HEK293 (cell line): ENCODE measurements around the gene DPYSL4.

Source experiments
- CTCF ChIA-PET: fragments of 350-600 bp; formaldehyde crosslinking; extraction: SDS; loops from one replicate; lab custom pipeline; 2021; ENCODE audit warnings: antibody characterized with exemption; lab: Yijun Ruan, JAX
- POLR2A ChIA-PET: fragments of 300-600 bp; formaldehyde crosslinking; extraction: SDS; loops from one replicate; lab custom pipeline; 2020; ENCODE audit warnings: antibody characterized with exemption, inconsistent platforms; lab: Yijun Ruan, JAX
- H3K27ac ChIP-seq: fragments of 200-500 bp; sonication (Bioruptor generic); 2 replicates; pipeline ENCODE4 v1.5.1; 2014; ENCODE audit warnings: low read depth, low read length, control low read depth, inconsistent platforms; ENCODE audit errors: extremely low read depth
- H3K36me3 ChIP-seq, 2 experiments: fragments of 200-500 bp in 1 of 2; sonication (Bioruptor generic) in 1 of 2; 1 replicate in 1 of 2; 2 replicates in 1 of 2; pipeline ENCODE4 v1.5.1; 2014 to 2017; ENCODE audit warnings: inconsistent platforms in 2 of 2, low read length in 2 of 2; ENCODE audit not compliant: control insufficient read depth in 2 of 2, insufficient read depth in 1 of 2
- H3K4me1 ChIP-seq: fragments of 200-500 bp; sonication (Bioruptor generic); 2 replicates; pipeline ENCODE4 v1.5.1; 2014; ENCODE audit warnings: mild to moderate bottlenecking, low read length, inconsistent platforms; ENCODE audit not compliant: control insufficient read depth, insufficient read depth
- H3K4me3 ChIP-seq: 2 replicates; pipeline ENCODE4 v1.5.1; 2011; ENCODE audit warnings: low read depth, mild to moderate bottlenecking, control low read depth, low read length, moderate library complexity
- H3K9me3 ChIP-seq: fragments of 200-500 bp; sonication (Bioruptor generic); 2 replicates; pipeline ENCODE4 v1.5.1; 2014; ENCODE audit warnings: low read depth, low read length, inconsistent platforms; ENCODE audit not compliant: control insufficient read depth, insufficient read depth
- BCL11A ChIP-seq: fragments of 450-650 bp; formaldehyde crosslinking; IDR thresholded peaks from 2 replicates; pipeline ENCODE4 v1.5.1; 2016; ENCODE audit warnings: low read depth, missing biosample characterization, missing genetic modification characterization
- BCL11B ChIP-seq: fragments of 450-650 bp; formaldehyde crosslinking; IDR thresholded peaks from 2 replicates; pipeline ENCODE4 v1.5.1; 2016; ENCODE audit warnings: low read depth, missing biosample characterization, missing genetic modification characterization
- HOXA7 ChIP-seq: sonication (generic); formaldehyde crosslinking; IDR thresholded peaks from 2 replicates; pipeline ENCODE4 v1.8.1; 2022; ENCODE audit warnings: missing genetic modification reagents, borderline replicate concordance
- KLF16 ChIP-seq: fragments of 450-650 bp; formaldehyde crosslinking; IDR thresholded peaks from 2 replicates; pipeline ENCODE4 v1.5.1; 2017; ENCODE audit warnings: missing biosample characterization, missing genetic modification characterization
- KLF8 ChIP-seq: fragments of 450-650 bp; formaldehyde crosslinking; IDR thresholded peaks from 2 replicates; pipeline ENCODE4 v1.5.1; 2016; ENCODE audit warnings: missing biosample characterization, missing genetic modification characterization
- ZBTB21 ChIP-seq: fragments of 450-650 bp; formaldehyde crosslinking; IDR thresholded peaks from 2 replicates; pipeline ENCODE4 v1.5.1; 2017; ENCODE audit warnings: missing biosample characterization, missing genetic modification characterization
- ZBTB44 ChIP-seq: fragments of 450-650 bp; IDR thresholded peaks from 2 replicates; pipeline ENCODE4 v1.5.1; 2018; ENCODE audit warnings: missing biosample characterization, mild to moderate bottlenecking, missing genetic modification characterization
- ZBTB7A ChIP-seq: fragments of 450-650 bp; formaldehyde crosslinking; IDR thresholded peaks from 2 replicates; pipeline ENCODE4 v1.5.1; 2016; ENCODE audit warnings: low read depth, missing biosample characterization, missing genetic modification characterization
- ZNF121 ChIP-seq: fragments of 450-650 bp; formaldehyde crosslinking; IDR thresholded peaks from 2 replicates; pipeline ENCODE4 v1.5.1; 2016; ENCODE audit warnings: missing biosample characterization, missing genetic modification characterization
- ZNF132 ChIP-seq: fragments of 450-650 bp; formaldehyde crosslinking; IDR thresholded peaks from 2 replicates; pipeline ENCODE4 v1.5.1; 2017; ENCODE audit warnings: missing biosample characterization, missing genetic modification characterization, borderline replicate concordance
- ZNF133 ChIP-seq: fragments of 450-650 bp; formaldehyde crosslinking; IDR thresholded peaks from 2 replicates; pipeline ENCODE4 v1.5.1; 2016; ENCODE audit warnings: missing biosample characterization, missing genetic modification characterization
- ZNF140 ChIP-seq: fragments of 450-650 bp; formaldehyde crosslinking; IDR thresholded peaks from 2 replicates; pipeline ENCODE4 v1.5.1; 2016; ENCODE audit warnings: missing biosample characterization, missing genetic modification characterization
- ZNF16 ChIP-seq: fragments of 450-650 bp; formaldehyde crosslinking; IDR thresholded peaks from 2 replicates; pipeline ENCODE4 v1.5.1; 2016; ENCODE audit warnings: low read depth, missing biosample characterization, missing genetic modification characterization
- ZNF174 ChIP-seq: fragments of 450-650 bp; formaldehyde crosslinking; IDR thresholded peaks from 2 replicates; pipeline ENCODE4 v1.5.0; 2017; ENCODE audit warnings: missing biosample characterization, mild to moderate bottlenecking, missing genetic modification characterization
- ZNF274 ChIP-seq, 2 experiments: fragments of 200-500 bp in 1 of 2; fragments of 450-650 bp in 1 of 2; sonication (Bioruptor generic) in 1 of 2; formaldehyde crosslinking in 1 of 2; IDR thresholded peaks; 2 replicates each; pipeline versions ENCODE4 v1.5.1 to v1.6.1; 2014 to 2016; ENCODE audit warnings: borderline replicate concordance in 1 of 2, inconsistent platforms in 1 of 2, low read length in 1 of 2, missing biosample characterization in 1 of 2, missing genetic modification characterization in 1 of 2
- ZNF280D ChIP-seq: fragments of 450-650 bp; formaldehyde crosslinking; IDR thresholded peaks from 2 replicates; pipeline ENCODE4 v1.5.1; 2016; ENCODE audit warnings: missing biosample characterization, missing genetic modification characterization
- ZNF292 ChIP-seq: fragments of 450-650 bp; formaldehyde crosslinking; IDR thresholded peaks from 2 replicates; pipeline ENCODE4 v1.5.1; 2016; ENCODE audit warnings: low read depth, missing biosample characterization, missing genetic modification characterization, borderline replicate concordance
- ZNF423 ChIP-seq: fragments of 450-650 bp; formaldehyde crosslinking; IDR thresholded peaks from 2 replicates; pipeline ENCODE4 v1.5.1; 2016; ENCODE audit warnings: missing biosample characterization, missing genetic modification characterization
- ZNF510 ChIP-seq: fragments of 450-650 bp; formaldehyde crosslinking; IDR thresholded peaks from 2 replicates; pipeline ENCODE4 v1.5.1; 2018; ENCODE audit warnings: mild to moderate bottlenecking, missing genetic modification characterization, missing biosample characterization; ENCODE audit not compliant: insufficient replicate concordance
- ZNF521 ChIP-seq: fragments of 450-650 bp; formaldehyde crosslinking; IDR thresholded peaks from 2 replicates; pipeline ENCODE4 v1.5.1; 2017; ENCODE audit warnings: missing biosample characterization, mild to moderate bottlenecking, missing genetic modification characterization
- ZNF544 ChIP-seq: fragments of 450-650 bp; formaldehyde crosslinking; IDR thresholded peaks from 2 replicates; pipeline ENCODE4 v1.5.0; 2017; ENCODE audit warnings: missing biosample characterization, missing genetic modification characterization
- ZNF561 ChIP-seq: fragments of 450-650 bp; IDR thresholded peaks from 2 replicates; pipeline ENCODE4 v1.5.1; 2018; ENCODE audit warnings: missing biosample characterization, missing genetic modification characterization, borderline replicate concordance
- ZNF600 ChIP-seq: fragments of 450-650 bp; formaldehyde crosslinking; IDR thresholded peaks from 2 replicates; pipeline ENCODE4 v1.5.1; 2016; ENCODE audit warnings: missing biosample characterization, missing genetic modification characterization
- ZNF768 ChIP-seq: fragments of 450-650 bp; formaldehyde crosslinking; IDR thresholded peaks from 2 replicates; pipeline ENCODE4 v1.5.1; 2018; ENCODE audit warnings: missing biosample characterization, mild to moderate bottlenecking, missing genetic modification characterization
- ZNF776 ChIP-seq: fragments of 450-650 bp; formaldehyde crosslinking; IDR thresholded peaks from 2 replicates; pipeline ENCODE4 v1.5.0; 2017; ENCODE audit warnings: missing biosample characterization, missing genetic modification characterization, borderline replicate concordance
- TF ChIP-seq, protein P1 (sequence below): fragments of 450-650 bp; formaldehyde crosslinking; IDR thresholded peaks from 2 replicates; pipeline ENCODE4 v1.5.1; 2016; ENCODE audit warnings: missing biosample characterization, missing genetic modification characterization
- TF ChIP-seq, protein P2 (sequence below): fragments of 450-650 bp; formaldehyde crosslinking; IDR thresholded peaks from 2 replicates; pipeline ENCODE4 v1.5.1; 2016; ENCODE audit warnings: missing biosample characterization, missing genetic modification characterization
- TF ChIP-seq, protein P3 (sequence below): fragments of 450-650 bp; formaldehyde crosslinking; IDR thresholded peaks from 2 replicates; pipeline ENCODE4 v1.5.1; 2016; ENCODE audit warnings: missing biosample characterization, missing genetic modification characterization

DPYSL4 gene

DNA sequence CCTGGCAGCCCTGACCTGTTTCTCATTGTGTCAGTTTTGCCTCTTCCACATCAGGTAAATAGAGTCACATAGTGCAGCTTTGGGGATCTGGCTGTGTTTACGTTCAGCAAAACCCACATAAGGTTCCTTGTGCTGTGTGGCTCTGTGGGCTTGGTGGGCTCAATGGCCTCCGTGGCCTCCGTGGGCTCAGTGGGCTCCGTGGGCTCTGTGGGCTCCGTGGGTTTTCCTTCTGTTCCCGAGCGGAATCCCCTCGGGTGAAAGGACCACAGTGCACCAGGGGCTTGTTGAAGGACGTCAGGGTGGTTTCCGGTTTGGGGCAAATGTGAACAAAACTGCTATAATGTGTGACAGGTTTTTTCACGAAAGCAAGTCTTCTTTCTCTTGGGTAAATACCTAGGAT is 12.5 kb upstream of the DPYSL4 start:
- CTCF ChIA-PET: no interaction called here
- no peak overlapping the region for H3K4me3 ChIP-seq
- H3K27ac ChIP-seq: no peak overlapping the region
- POLR2A ChIA-PET: no interaction called here
- H3K9me3 ChIP-seq: no peaks in the 10 kb centered on the region
- TF ChIP-seq ZBTB21 (tag by site-specific recombination): no peak
- TF ChIP-seq ZNF133: no peak
- TF ChIP-seq ZNF174 (tag by site-specific recombination): no peak
- no peak for TF ChIP-seq ZNF280D
- TF ChIP-seq ZNF768 (tag by site-specific recombination): no peak
- TF ChIP-seq ZNF776 (tag by site-specific recombination): no peak
- TF ChIP-seq HOXA7 (CRISPR knock-in tag): no peak
- TF ChIP-seq BCL11A (tag by site-specific recombination): no peak
- no peak for TF ChIP-seq ZNF274 (IDR thresholded peaks at IDR 0.05; ENCODE audit: low read length)
- no peak for TF ChIP-seq ZNF274 (tag by site-specific recombination; IDR thresholded peaks at IDR 0.05; ENCODE audit: borderline replicate concordance)
- no peak for TF ChIP-seq ZNF600 (tag by site-specific recombination)
- no peak for TF ChIP-seq ZNF292 (tag by site-specific recombination)
- TF ChIP-seq ZNF132: no peak
- no peak for TF ChIP-seq ZBTB44 (tag by site-specific recombination)
- no peak for TF ChIP-seq ZNF121 (tag by site-specific recombination)
- no peak for TF ChIP-seq ZNF423 (tag by site-specific recombination)
- TF ChIP-seq, protein P1, sequence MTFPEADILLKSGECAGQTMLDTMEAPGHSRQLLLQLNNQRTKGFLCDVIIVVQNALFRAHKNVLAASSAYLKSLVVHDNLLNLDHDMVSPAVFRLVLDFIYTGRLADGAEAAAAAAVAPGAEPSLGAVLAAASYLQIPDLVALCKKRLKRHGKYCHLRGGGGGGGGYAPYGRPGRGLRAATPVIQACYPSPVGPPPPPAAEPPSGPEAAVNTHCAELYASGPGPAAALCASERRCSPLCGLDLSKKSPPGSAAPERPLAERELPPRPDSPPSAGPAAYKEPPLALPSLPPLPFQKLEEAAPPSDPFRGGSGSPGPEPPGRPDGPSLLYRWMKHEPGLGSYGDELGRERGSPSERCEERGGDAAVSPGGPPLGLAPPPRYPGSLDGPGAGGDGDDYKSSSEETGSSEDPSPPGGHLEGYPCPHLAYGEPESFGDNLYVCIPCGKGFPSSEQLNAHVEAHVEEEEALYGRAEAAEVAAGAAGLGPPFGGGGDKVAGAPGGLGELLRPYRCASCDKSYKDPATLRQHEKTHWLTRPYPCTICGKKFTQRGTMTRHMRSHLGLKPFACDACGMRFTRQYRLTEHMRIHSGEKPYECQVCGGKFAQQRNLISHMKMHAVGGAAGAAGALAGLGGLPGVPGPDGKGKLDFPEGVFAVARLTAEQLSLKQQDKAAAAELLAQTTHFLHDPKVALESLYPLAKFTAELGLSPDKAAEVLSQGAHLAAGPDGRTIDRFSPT (tag by site-specific recombination): no peak
- no peaks in the 10 kb centered on the region for H3K4me1 ChIP-seq
- no peaks in the 10 kb centered on the region for H3K36me3 ChIP-seq

DNA sequence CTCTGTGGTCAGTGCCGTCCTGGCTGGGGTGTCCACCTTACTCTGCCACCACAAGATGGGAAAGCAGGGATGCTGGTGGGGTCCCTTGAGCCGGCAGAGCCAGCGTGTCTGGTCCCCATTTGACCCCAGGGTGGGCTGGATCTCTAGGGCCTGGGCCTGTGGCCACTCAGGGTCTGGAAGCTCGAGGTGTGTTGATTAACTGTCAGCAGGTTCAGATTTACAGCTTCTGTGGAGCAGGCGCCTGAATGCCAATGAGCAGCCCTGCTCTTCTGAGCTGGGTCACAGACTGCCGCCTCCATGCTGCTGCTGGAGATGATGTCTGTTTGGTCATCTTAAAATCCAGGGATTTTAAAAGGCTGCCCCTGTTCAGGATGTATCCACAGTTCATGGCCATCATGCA is 11.3 kb upstream of the DPYSL4 start:
- CTCF ChIA-PET: no interaction called here
- no peak overlapping the region for H3K4me3 ChIP-seq
- TF ChIP-seq ZNF768 (tag by site-specific recombination) (no peak), KLF16 (tag by site-specific recombination) (no peak), BCL11B (tag by site-specific recombination) (no peak), ZNF16 (tag by site-specific recombination) (no peak), ZNF561 (tag by site-specific recombination) (no peak), KLF8 (no peak), ZBTB7A (no peak), ZNF140 (tag by site-specific recombination) (no peak), ZNF510 (no peak), ZNF544 (no peak), ZNF521 (tag by site-specific recombination) (no peak)
- TF ChIP-seq, protein P2, sequence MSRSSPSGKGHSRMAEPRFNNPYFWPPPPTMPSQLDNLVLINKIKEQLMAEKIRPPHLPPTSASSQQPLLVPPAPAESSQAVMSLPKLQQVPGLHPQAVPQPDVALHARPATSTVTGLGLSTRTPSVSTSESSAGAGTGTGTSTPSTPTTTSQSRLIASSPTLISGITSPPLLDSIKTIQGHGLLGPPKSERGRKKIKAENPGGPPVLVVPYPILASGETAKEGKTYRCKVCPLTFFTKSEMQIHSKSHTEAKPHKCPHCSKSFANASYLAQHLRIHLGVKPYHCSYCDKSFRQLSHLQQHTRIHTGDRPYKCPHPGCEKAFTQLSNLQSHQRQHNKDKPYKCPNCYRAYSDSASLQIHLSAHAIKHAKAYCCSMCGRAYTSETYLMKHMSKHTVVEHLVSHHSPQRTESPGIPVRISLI (tag by site-specific recombination): no peak
- TF ChIP-seq, protein P3, sequence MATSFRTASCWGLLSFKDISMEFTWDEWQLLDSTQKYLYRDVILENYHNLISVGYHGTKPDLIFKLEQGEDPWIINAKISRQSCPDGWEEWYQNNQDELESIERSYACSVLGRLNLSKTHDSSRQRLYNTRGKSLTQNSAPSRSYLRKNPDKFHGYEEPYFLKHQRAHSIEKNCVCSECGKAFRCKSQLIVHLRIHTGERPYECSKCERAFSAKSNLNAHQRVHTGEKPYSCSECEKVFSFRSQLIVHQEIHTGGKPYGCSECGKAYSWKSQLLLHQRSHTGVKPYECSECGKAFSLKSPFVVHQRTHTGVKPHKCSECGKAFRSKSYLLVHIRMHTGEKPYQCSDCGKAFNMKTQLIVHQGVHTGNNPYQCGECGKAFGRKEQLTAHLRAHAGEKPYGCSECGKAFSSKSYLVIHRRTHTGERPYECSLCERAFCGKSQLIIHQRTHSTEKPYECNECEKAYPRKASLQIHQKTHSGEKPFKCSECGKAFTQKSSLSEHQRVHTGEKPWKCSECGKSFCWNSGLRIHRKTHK (tag by site-specific recombination): no peak

More for the DNA sequence above, 11.3 kb upstream of the DPYSL4 start:
- H3K27ac ChIP-seq: no peak overlapping the region
- POLR2A ChIA-PET: no interaction called here
- no peaks in the 10 kb centered on the region for H3K4me1 ChIP-seq
- H3K36me3 ChIP-seq: no peaks in the 10 kb centered on the region
- H3K9me3 ChIP-seq: no peaks in the 10 kb centered on the region
